ENCODE results near the gene SPACA7. TPM values are rescaled to one million over a fixed set of nuclear protein-coding genes. Genes with fewer than 3 reads are reported as not detected.

Gene SPACA7
- polyA plus RNA-seq, 1 donor from 2014 or later, result not detected

DNA sequence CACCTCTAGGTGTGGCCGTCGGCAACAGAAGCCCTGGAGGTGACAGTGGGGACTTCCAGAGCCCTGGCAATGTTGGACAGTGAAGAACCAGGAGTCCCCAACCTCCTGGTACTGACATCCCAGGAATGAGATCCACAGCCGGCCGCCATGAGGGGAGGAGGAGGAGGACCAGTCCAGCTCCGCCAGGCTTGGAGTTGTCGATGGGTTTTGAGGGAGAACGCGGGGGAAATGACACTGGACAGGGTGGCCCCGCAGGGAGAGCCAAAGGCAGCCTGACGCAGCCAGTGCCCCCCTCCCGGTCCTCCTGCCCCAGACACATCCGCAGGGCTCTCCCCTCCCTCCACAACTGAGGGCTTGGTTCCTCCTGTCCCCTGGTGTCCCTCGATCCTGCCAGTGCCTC lies 57.9 kb downstream of the SPACA7 start:
- Histone ChIP-seq H3K27ac (ENCODE audit: low read length) (no peak overlapping the region), H3K9me2 (ENCODE audit: insufficient read depth, low read length) (no peaks in the 10 kb centered on the region), H4K20me1 (ENCODE audit: insufficient read depth) (no peaks in the 10 kb centered on the region), H3K4me2 (ENCODE audit: low read length) (no peak overlapping the region), H3K36me3 (ENCODE audit: insufficient read depth, low read length) (no peaks in the 10 kb centered on the region), H2AFZ (ENCODE audit: low read depth, low read length) (no peak overlapping the region), H3K27me3 (ENCODE audit: insufficient read depth, low read depth, low read length) (no peaks in the 10 kb centered on the region), H3K79me2 (replicated peaks; ENCODE audit: insufficient read depth, low read length) (no peaks in the 10 kb centered on the region), H3K9ac (ENCODE audit: low read length) (no peak overlapping the region), H3F3A (ENCODE audit: insufficient read depth, low read length, poor library complexity, severe bottlenecking) (no peaks in the 10 kb centered on the region), H3K9me3 (ENCODE audit: low read length) (peaks cover 5% of the 10 kb centered on the region), H3K4me3 (ENCODE audit: low read length) (no peak overlapping the region)
- no peak for TF ChIP-seq SMC3 (conservative IDR thresholded peaks at IDR 0.05; ENCODE audit: poor library complexity)
- TF ChIP-seq EZH2 (IDR thresholded peaks at IDR 0.05; ENCODE audit: borderline replicate concordance, insufficient read depth, low read length, poor library complexity, severe bottlenecking), result no peak
- no peak for TF ChIP-seq CTCF (IDR thresholded peaks at IDR 0.05; ENCODE audit: poor library complexity, severe bottlenecking)
- TF ChIP-seq MXI1 (conservative IDR thresholded peaks at IDR 0.05; ENCODE audit: poor library complexity, severe bottlenecking), result no peak

- no peak for TF ChIP-seq CTCF (IDR thresholded peaks at IDR 0.05; ENCODE audit: poor library complexity, severe bottlenecking)
- no peak for TF ChIP-seq EZH2 (IDR thresholded peaks at IDR 0.05; ENCODE audit: borderline replicate concordance, insufficient read depth, low read length, poor library complexity, severe bottlenecking)
- no peak for TF ChIP-seq EP300 (conservative IDR thresholded peaks at IDR 0.05; ENCODE audit: poor library complexity, severe bottlenecking)
- no peak for TF ChIP-seq TAF1 (IDR thresholded peaks at IDR 0.05; ENCODE audit: low read depth)
- no peaks in the 10 kb centered on the region for H3K79me2 ChIP-seq (replicated peaks; ENCODE audit: insufficient read depth, low read length)
- H4K20me1 ChIP-seq (ENCODE audit: insufficient read depth), result no peaks in the 10 kb centered on the region
- no peak overlapping the region for H3K9ac ChIP-seq (ENCODE audit: low read length)
- H3K9me2 ChIP-seq (ENCODE audit: insufficient read depth, low read length), result no peaks in the 10 kb centered on the region
- no peak overlapping the region for H3K4me2 ChIP-seq (ENCODE audit: low read length)
- no peaks in the 10 kb centered on the region for H3K27me3 ChIP-seq (ENCODE audit: insufficient read depth, low read depth, low read length)
- no peak overlapping the region for H2AFZ ChIP-seq (ENCODE audit: low read depth, low read length)
- H3F3A ChIP-seq (ENCODE audit: insufficient read depth, low read length, poor library complexity, severe bottlenecking), result no peaks in the 10 kb centered on the region
- peaks cover 5% of the 10 kb centered on the region for H3K9me3 ChIP-seq (ENCODE audit: low read length)
- H3K27ac ChIP-seq (ENCODE audit: low read length), result no peak overlapping the region
- H3K4me3 ChIP-seq (ENCODE audit: low read length), result no peak overlapping the region
- H3K36me3 ChIP-seq (ENCODE audit: insufficient read depth, low read length), result no peaks in the 10 kb centered on the region
Measured at GRCh38 chr13:112434937-112435523, 58.9 kb downstream of the SPACA7 start.

DNA sequence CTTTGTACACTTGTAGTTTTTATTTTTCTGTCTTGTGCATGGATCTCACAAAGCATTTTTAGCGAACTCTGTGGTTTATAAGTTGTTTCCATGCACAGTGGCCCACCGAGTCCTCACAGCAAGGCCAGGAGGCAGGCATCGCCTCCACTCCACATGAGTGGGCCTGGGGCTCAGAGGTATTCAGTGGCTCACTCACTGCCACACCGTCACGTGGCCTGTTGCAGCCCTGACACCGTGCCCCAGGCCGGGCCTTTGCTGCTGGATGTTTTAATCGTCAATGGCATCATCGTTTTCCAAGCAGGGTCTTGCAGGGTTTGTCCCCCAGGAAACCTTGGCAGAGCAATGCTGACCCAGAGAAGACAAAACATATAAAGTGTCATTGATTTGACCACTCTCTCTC lies 59.8 kb downstream of the SPACA7 start:
- no peaks in the 10 kb centered on the region for H3K9me2 ChIP-seq (ENCODE audit: insufficient read depth, low read length)
- TF ChIP-seq MXI1 (conservative IDR thresholded peaks at IDR 0.05; ENCODE audit: poor library complexity, severe bottlenecking) (no peak), CTCF (IDR thresholded peaks at IDR 0.05; ENCODE audit: poor library complexity, severe bottlenecking) (no peak), RAD21 (conservative IDR thresholded peaks at IDR 0.05) (no peak), EP300 (conservative IDR thresholded peaks at IDR 0.05; ENCODE audit: poor library complexity, severe bottlenecking) (no peak), SMC3 (conservative IDR thresholded peaks at IDR 0.05; ENCODE audit: poor library complexity) (no peak), POLR2AphosphoS5 (IDR thresholded peaks at IDR 0.05) (no peak), TAF1 (IDR thresholded peaks at IDR 0.05; ENCODE audit: low read depth) (no peak), EZH2 (IDR thresholded peaks at IDR 0.05; ENCODE audit: borderline replicate concordance, insufficient read depth, low read length, poor library complexity, severe bottlenecking) (no peak), REST (IDR thresholded peaks at IDR 0.05; ENCODE audit: borderline replicate concordance) (no peak)
- H3K9me3 ChIP-seq (ENCODE audit: low read length), result peaks cover 5% of the 10 kb centered on the region
- no peaks in the 10 kb centered on the region for H3K27me3 ChIP-seq (ENCODE audit: insufficient read depth, low read depth, low read length)
- H2AFZ ChIP-seq (ENCODE audit: low read depth, low read length), result no peak overlapping the region
- H3K36me3 ChIP-seq (ENCODE audit: insufficient read depth, low read length), result no peaks in the 10 kb centered on the region
- no peak overlapping the region for H3K27ac ChIP-seq (ENCODE audit: low read length)
- H4K20me1 ChIP-seq (ENCODE audit: insufficient read depth), result no peaks in the 10 kb centered on the region
- H3K4me3 ChIP-seq (ENCODE audit: low read length), result no peak overlapping the region
- no peak overlapping the region for H3K9ac ChIP-seq (ENCODE audit: low read length)
- no peaks in the 10 kb centered on the region for H3K79me2 ChIP-seq (replicated peaks; ENCODE audit: insufficient read depth, low read length)
- no peak overlapping the region for H3K4me2 ChIP-seq (ENCODE audit: low read length)
- no peaks in the 10 kb centered on the region for H3F3A ChIP-seq (ENCODE audit: insufficient read depth, low read length, poor library complexity, severe bottlenecking)
